ENCODE results near the gene GOLIM4. TPM values are rescaled to one million over a fixed set of nuclear protein-coding genes. Genes with fewer than 3 reads are reported as not detected.

GOLIM4 gene
- total RNA-seq, 3 donors from 2014 or later (not counting 1 experiment from before 2014, with no cell fraction given): 13.7 to 17.9 (median 17.9) TPM

- Histone ChIP-seq H3K4me3 (ENCODE audit: low read length) (no peak overlapping the region), H3K4me1 (ENCODE audit: control insufficient read depth, insufficient read depth, low read length) (no peaks in the 10 kb centered on the region), H3K9me3 (ENCODE audit: control insufficient read depth, insufficient read depth, low read length) (no peaks in the 10 kb centered on the region), H3K27ac (ENCODE audit: low read length) (no peak overlapping the region), H3K27me3 (ENCODE audit: control insufficient read depth, insufficient read depth, low read length) (no peaks in the 10 kb centered on the region), H3K36me3 (ENCODE audit: control insufficient read depth, insufficient read depth, low read length) (no peaks in the 10 kb centered on the region)
- intact Hi-C loops (cut with micrococcal nuclease): no loop called here
- no peaks in the 10 kb centered on the region for H3K27me3 Mint-ChIP-seq (ENCODE audit: low read depth in 2 of 2)
- H3K36me3 Mint-ChIP-seq: no peaks in the 10 kb centered on the region
- H3K4me3 Mint-ChIP-seq: no peak overlapping the region
- ATAC-seq (no peak), DNase-seq (no peak)
- H3K27ac Mint-ChIP-seq: no peak overlapping the region
- peaks cover 0 to 20% of the 10 kb centered on the region in 2 donors for H3K4me1 Mint-ChIP-seq
- TF ChIP-seq CTCF (IDR thresholded peaks at IDR 0.05): no peak
- no peaks in the 10 kb centered on the region for H3K9me3 Mint-ChIP-seq
- 94% methylated on average over 6 of the region's 6 CpGs for WGBS (ENCODE audit: insufficient coverage)
Observed at GRCh38 chr3:168049367-168049974, 46.3 kb downstream of the GOLIM4 start.

- H3K4me3 ChIP-seq (ENCODE audit: low read length): no peak overlapping the region
- H3K4me1 ChIP-seq (ENCODE audit: control insufficient read depth, insufficient read depth, low read length): no peaks in the 10 kb centered on the region
- ATAC-seq (no peak), DNase-seq (no peak)
- no peaks in the 10 kb centered on the region for H3K27me3 ChIP-seq (ENCODE audit: control insufficient read depth, insufficient read depth, low read length)
- H3K36me3 Mint-ChIP-seq: no peaks in the 10 kb centered on the region
- intact Hi-C loops (cut with micrococcal nuclease): no loop called here
- TF ChIP-seq CTCF (IDR thresholded peaks at IDR 0.05): no peak
- no peaks in the 10 kb centered on the region for H3K9me3 Mint-ChIP-seq
- H3K27ac ChIP-seq (ENCODE audit: low read length): no peak overlapping the region
- no peaks in the 10 kb centered on the region for H3K27me3 Mint-ChIP-seq (ENCODE audit: low read depth in 2 of 2)
- no peak overlapping the region for H3K27ac Mint-ChIP-seq
- peaks cover 0 to 12% of the 10 kb centered on the region in 2 donors for H3K4me1 Mint-ChIP-seq
- no peaks in the 10 kb centered on the region for H3K9me3 ChIP-seq (ENCODE audit: control insufficient read depth, insufficient read depth, low read length)
- H3K4me3 Mint-ChIP-seq: no peak overlapping the region
- no peaks in the 10 kb centered on the region for H3K36me3 ChIP-seq (ENCODE audit: control insufficient read depth, insufficient read depth, low read length)
- 84% methylated on average over 5 of the region's 5 CpGs for WGBS (ENCODE audit: insufficient coverage)
Observed at GRCh38 chr3:168048414-168049330, 47.1 kb downstream of the GOLIM4 start.

DNA sequence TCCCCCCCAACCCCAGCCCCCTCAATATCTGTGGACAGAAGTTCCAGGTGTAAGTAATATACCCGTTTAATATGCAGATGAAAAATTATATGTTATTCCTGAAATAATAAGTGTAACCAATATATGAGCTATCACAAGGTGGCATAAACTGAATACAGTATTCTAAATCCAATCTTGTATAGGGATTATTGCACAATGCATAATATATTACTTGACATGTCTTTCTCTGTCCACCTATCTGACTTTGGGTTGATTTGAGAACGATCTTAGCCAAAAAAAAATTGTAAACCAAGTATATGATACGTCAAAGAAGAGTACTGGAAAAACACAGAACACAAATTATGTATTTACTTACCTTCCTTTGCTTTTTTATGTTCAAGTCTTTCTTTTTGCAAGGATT, 47.8 kb downstream of the GOLIM4 start:
- DNase-seq (no peak), ATAC-seq (no peak)
- Mint-ChIP-seq H3K27ac (no peak overlapping the region), H3K36me3 (no peaks in the 10 kb centered on the region), H3K27me3 (ENCODE audit: low read depth in 2 of 2) (no peaks in the 10 kb centered on the region), H3K9me3 (no peaks in the 10 kb centered on the region), H3K4me3 (no peak overlapping the region), H3K4me1 (peaks cover 0 to 9% of the 10 kb centered on the region in 2 donors)
- intact Hi-C loops (cut with micrococcal nuclease): loop anchor here (1.0 to 2.0 kb wide), 3 partner anchors 47 to 799 kb away; partner anchors contain the start of gene GOLIM4
- TF ChIP-seq CTCF (IDR thresholded peaks at IDR 0.05): no peak
- H3K36me3 ChIP-seq (ENCODE audit: control insufficient read depth, insufficient read depth, low read length): peaks cover 3% of the 10 kb centered on the region
- WGBS (ENCODE audit: insufficient coverage): 89% methylated on average over 1 of the region's 3 CpGs
- H3K9me3 ChIP-seq (ENCODE audit: control insufficient read depth, insufficient read depth, low read length): no peaks in the 10 kb centered on the region
- no peak overlapping the region for H3K4me3 ChIP-seq (ENCODE audit: low read length)
- H3K27me3 ChIP-seq (ENCODE audit: control insufficient read depth, insufficient read depth, low read length): no peaks in the 10 kb centered on the region
- H3K4me1 ChIP-seq (ENCODE audit: control insufficient read depth, insufficient read depth, low read length): no peaks in the 10 kb centered on the region
- no peak overlapping the region for H3K27ac ChIP-seq (ENCODE audit: low read length)

Measured in natural killer cell (primary cell).